ENCODE data around the gene JAGN1. TPM values are rescaled to one million over a fixed set of nuclear protein-coding genes. Genes with fewer than 3 reads are reported as not detected.

JAGN1 gene
- total and polyA plus RNA-seq, 7 experiments from 2014 or later = 16.0 to 54.5 (median 29.1) TPM

Other genes starting within 250 kb of the JAGN1 start
- gene MTMR14, start 241.1 kb upstream of the JAGN1 start, total RNA-seq = 10 to 100 TPM; 51.0 to 92.3 (median 74.5) TPM
- 10 to 100 TPM; 53.2 to 67.9 TPM for gene MTMR14, start 241.1 kb upstream of the JAGN1 start, polyA plus RNA-seq
- gene CPNE9, start 186.8 kb upstream of the JAGN1 start, total RNA-seq = 1 to 10 TPM in 1 of 5 experiments, under 1 TPM in 2, not detected in 2; 0.16 to 1.2 (median 0.35) TPM
- gene CPNE9, start 186.8 kb upstream of the JAGN1 start, polyA plus RNA-seq = under 1 TPM in 1 of 2 donors, not detected in 1; 0.67 TPM
- 10 to 100 TPM; 32.0 to 42.4 (median 39.5) TPM for gene BRPF1, start 158.9 kb upstream of the JAGN1 start, total RNA-seq
- gene BRPF1, start 158.9 kb upstream of the JAGN1 start, polyA plus RNA-seq = 10 to 100 TPM in 1 of 2 donors, 1 to 10 TPM in 1; 9.2 to 24.6 TPM
- 10 to 100 TPM; 18.8 to 42.9 (median 31.6) TPM for gene OGG1, start 140.7 kb upstream of the JAGN1 start, total RNA-seq
- 10 to 100 TPM; 18.4 to 26.8 TPM for gene OGG1, start 140.7 kb upstream of the JAGN1 start, polyA plus RNA-seq
- gene CAMK1, start 120.7 kb upstream of the JAGN1 start, total RNA-seq = 10 to 100 TPM in 2 of 5 experiments, 1 to 10 TPM in 3; 2.1 to 36.3 (median 2.5) TPM
- gene CAMK1, start 120.7 kb upstream of the JAGN1 start, polyA plus RNA-seq = 1 to 10 TPM in 1 of 2 donors, under 1 TPM in 1; 0.85 to 2.1 TPM
- gene TADA3, start 98.1 kb upstream of the JAGN1 start, total RNA-seq = 10 to 100 TPM; 31.6 to 67.4 (median 36.8) TPM
- gene TADA3, start 98.1 kb upstream of the JAGN1 start, polyA plus RNA-seq = 10 to 100 TPM; 44.3 to 69.5 TPM
- gene ARPC4, start 97.5 kb upstream of the JAGN1 start, total RNA-seq = 100 to 1,000 TPM; 128 to 273 (median 129) TPM
- gene ARPC4, start 97.5 kb upstream of the JAGN1 start, polyA plus RNA-seq = 100 to 1,000 TPM; 205 to 212 TPM
- 100 to 1,000 TPM in 1 of 5 experiments, 10 to 100 TPM in 4; 54.9 to 106 (median 68.0) TPM for gene TTLL3, start 80.3 kb upstream of the JAGN1 start, total RNA-seq
- gene TTLL3, start 80.3 kb upstream of the JAGN1 start, polyA plus RNA-seq = 1 to 10 TPM; 2.5 to 3.3 TPM
- gene RPUSD3, start 46.6 kb upstream of the JAGN1 start, total RNA-seq = 10 to 100 TPM; 17.7 to 61.2 (median 58.0) TPM
- gene RPUSD3, start 46.6 kb upstream of the JAGN1 start, polyA plus RNA-seq = 10 to 100 TPM; 67.3 to 72.6 TPM
- gene CIDEC, start 10.4 kb upstream of the JAGN1 start, total RNA-seq = not detected
- gene CIDEC, start 10.4 kb upstream of the JAGN1 start, polyA plus RNA-seq = not detected
- 1 to 10 TPM in 2 of 5 experiments, under 1 TPM in 3; 0.19 to 2.2 (median 0.38) TPM for gene IL17RE, start 12.2 kb downstream of the JAGN1 start, total RNA-seq
- not detected for gene IL17RE, start 12.2 kb downstream of the JAGN1 start, polyA plus RNA-seq
- 1 to 10 TPM in 3 of 5 experiments, under 1 TPM in 2; 0.70 to 3.2 (median 1.4) TPM for gene IL17RC, start 26.5 kb downstream of the JAGN1 start, total RNA-seq
- 10 to 100 TPM in 1 of 2 donors, 1 to 10 TPM in 1; 8.3 to 11.9 TPM for gene IL17RC, start 26.5 kb downstream of the JAGN1 start, polyA plus RNA-seq
- 10 to 100 TPM; 21.0 to 64.9 (median 29.6) TPM for gene CRELD1, start 43.2 kb downstream of the JAGN1 start, total RNA-seq
- gene CRELD1, start 43.2 kb downstream of the JAGN1 start, polyA plus RNA-seq = 10 to 100 TPM; 30.1 to 31.0 TPM
- gene PRRT3, start 61.8 kb downstream of the JAGN1 start, total RNA-seq = 10 to 100 TPM in 2 of 5 experiments, 1 to 10 TPM in 3; 5.1 to 10.8 (median 8.8) TPM
- 1 to 10 TPM; 5.4 to 6.4 TPM for gene PRRT3, start 61.8 kb downstream of the JAGN1 start, polyA plus RNA-seq
- gene EMC3, start 96.2 kb downstream of the JAGN1 start, total RNA-seq = 10 to 100 TPM; 33.2 to 55.6 (median 38.9) TPM
- gene EMC3, start 96.2 kb downstream of the JAGN1 start, polyA plus RNA-seq = 10 to 100 TPM; 38.3 to 55.0 TPM
- gene FANCD2, start 135.8 kb downstream of the JAGN1 start, total RNA-seq = 10 to 100 TPM; 18.3 to 41.5 (median 34.1) TPM
- gene FANCD2, start 135.8 kb downstream of the JAGN1 start, polyA plus RNA-seq = 1 to 10 TPM; 3.3 to 5.1 TPM
- not detected for gene FANCD2OS, start 217.6 kb downstream of the JAGN1 start, total RNA-seq
- gene FANCD2OS, start 217.6 kb downstream of the JAGN1 start, polyA plus RNA-seq = not detected
- 100 to 1,000 TPM in 1 of 5 experiments, 10 to 100 TPM in 4; 40.9 to 117 (median 65.8) TPM for gene BRK1, start 225.1 kb downstream of the JAGN1 start, total RNA-seq
- 100 to 1,000 TPM; 212 to 256 TPM for gene BRK1, start 225.1 kb downstream of the JAGN1 start, polyA plus RNA-seq